HG03060 (cell line): ENCODE data around the gene TBPL1.
"Not testable (repeated sequence)": the region's sequence is repeated elsewhere in the genome, so short reads cannot be mapped to it uniquely, and the experiment has no call there.

ENCODE experiments used
- ATAC-seq: cut with Tn5 transposase; IDR thresholded peaks from one replicate; pipeline ENCODE4 v1.9.1; 2021; ENCODE audit warnings: low read depth, moderate number of reproducible peaks; ENCODE audit not compliant: unreplicated experiment

The TBPL1 gene

GRCh38 chr6:133969921-133970295 lies 16.9 kb downstream of the TBPL1 start:
- no peak for ATAC-seq

GRCh38 chr6:133971861-133972260 lies 18.8 kb downstream of the TBPL1 start:
- no peak for ATAC-seq

- ATAC-seq = no peak
Observed at GRCh38 chr6:133972388-133972787, 19.4 kb downstream of the TBPL1 start.

- no peak for ATAC-seq
Observed at GRCh38 chr6:133973109-133973971, 20.3 kb downstream of the TBPL1 start.

GRCh38 chr6:133977983-133978895 lies 25.2 kb downstream of the TBPL1 start:
- no peak for ATAC-seq

GRCh38 chr6:133978896-133979240 lies 25.8 kb downstream of the TBPL1 start:
- no peak for ATAC-seq

- ATAC-seq = not testable (repeated sequence)
Observed at GRCh38 chr6:133979269-133979963, 26.4 kb downstream of the TBPL1 start.

- ATAC-seq = no peak
Observed at GRCh38 chr6:133980168-133980567, 27.1 kb downstream of the TBPL1 start.

GRCh38 chr6:133983099-133983939 lies 30.3 kb downstream of the TBPL1 start:
- no peak for ATAC-seq

- no peak for ATAC-seq
Observed at GRCh38 chr6:133985970-133986369, 32.9 kb downstream of the TBPL1 start.

GRCh38 chr6:133986942-133987341 lies 33.9 kb downstream of the TBPL1 start:
- no peak for ATAC-seq

GRCh38 chr6:133989525-133989924 lies 36.5 kb downstream of the TBPL1 start:
- no peak for ATAC-seq

GRCh38 chr6:133990321-133990720 lies 37.3 kb downstream of the TBPL1 start:
- ATAC-seq = no peak

- ATAC-seq = no peak
Observed at GRCh38 chr6:133991096-133991593, 38.1 kb downstream of the TBPL1 start.

- no peak for ATAC-seq
Observed at GRCh38 chr6:133992992-133993680, 40.1 kb downstream of the TBPL1 start.

GRCh38 chr6:133995296-133995695 lies 42.3 kb downstream of the TBPL1 start:
- no peak for ATAC-seq

- ATAC-seq = no peak
Observed at GRCh38 chr6:133995758-133996157, 42.7 kb downstream of the TBPL1 start.

- no peak for ATAC-seq
Observed at GRCh38 chr6:133997267-133997666, 44.2 kb downstream of the TBPL1 start.

- no peak for ATAC-seq
Observed at GRCh38 chr6:133999305-133999704, 46.3 kb downstream of the TBPL1 start.
